SH-SY5Y (cell line): ENCODE measurements around the gene HAUS5.

Experiments used
- GATA2 ChIP-seq: IDR thresholded peaks from 2 replicates; pipeline ENCODE4 v1.6.1; 2011; ENCODE audit warnings: mild to moderate bottlenecking, low read depth, low read length
- GATA3 ChIP-seq: IDR thresholded peaks from 2 replicates; pipeline ENCODE4 v1.6.1; 2011; ENCODE audit warnings: low read depth, mild to moderate bottlenecking, low read length, moderate library complexity

DNA sequence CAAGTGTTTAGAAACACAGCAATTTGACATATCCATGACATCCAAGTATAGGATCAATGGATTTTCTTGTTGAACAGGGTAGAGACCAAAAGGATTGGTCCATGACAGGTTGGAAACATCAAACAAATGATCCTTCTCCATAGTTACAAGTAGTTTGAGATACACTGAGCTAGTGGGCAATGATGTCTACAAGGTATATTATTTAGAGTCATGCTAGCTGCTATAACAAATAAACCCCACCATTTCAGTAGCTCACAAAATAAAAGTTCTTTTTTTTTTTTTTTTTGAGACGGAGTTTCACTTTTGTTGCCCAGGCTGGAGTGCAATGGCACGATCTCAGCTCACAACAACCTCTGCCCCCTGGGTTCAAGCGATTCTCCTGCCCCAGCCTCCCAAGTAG lies 4.9 kb upstream of the HAUS5 start:
- TF ChIP-seq GATA2 (no peak), GATA3 (no peak)
